ENCODE measurements around the gene LARP6.

GRCh38 chr15:70879401-70879800 lies 25.4 kb upstream of the LARP6 start:
- no peak for TF ChIP-seq POLR2A (IDR thresholded peaks at IDR 0.05; ENCODE audit: borderline replicate concordance, extremely low read depth, insufficient read depth, insufficient read length)
- no peak for TF ChIP-seq CTCF (IDR thresholded peaks at IDR 0.05 in 2 of 3, conservative IDR thresholded peaks at IDR 0.05 in 1 of 3; ENCODE audit: borderline replicate concordance in 1 of 3, insufficient read depth in 1 of 3, low read depth in 2 of 3, low read length in 2 of 3)
- TF ChIP-seq YY1 (IDR thresholded peaks at IDR 0.05; ENCODE audit: extremely low read depth, insufficient replicate concordance, low read depth, low read length): no peak
- no peak for TF ChIP-seq FOSL1 (IDR thresholded peaks at IDR 0.05; ENCODE audit: low read depth)
- TF ChIP-seq POLR2AphosphoS5 (IDR thresholded peaks at IDR 0.05; ENCODE audit: low read depth, low read length): no peak
- no peak for TF ChIP-seq REST (IDR thresholded peaks at IDR 0.05; ENCODE audit: low read depth)
- TF ChIP-seq EZH2 (IDR thresholded peaks at IDR 0.05): no peak
- TF ChIP-seq EGR1 (IDR thresholded peaks at IDR 0.05; ENCODE audit: low read depth): no peak
- TF ChIP-seq SIN3A (IDR thresholded peaks at IDR 0.05; ENCODE audit: low read depth): no peak
- TF ChIP-seq JUND (IDR thresholded peaks at IDR 0.05): no peak

Measured in HCT116 (cell line).